ENCODE measurements around the gene CHI3L1.

DNA sequence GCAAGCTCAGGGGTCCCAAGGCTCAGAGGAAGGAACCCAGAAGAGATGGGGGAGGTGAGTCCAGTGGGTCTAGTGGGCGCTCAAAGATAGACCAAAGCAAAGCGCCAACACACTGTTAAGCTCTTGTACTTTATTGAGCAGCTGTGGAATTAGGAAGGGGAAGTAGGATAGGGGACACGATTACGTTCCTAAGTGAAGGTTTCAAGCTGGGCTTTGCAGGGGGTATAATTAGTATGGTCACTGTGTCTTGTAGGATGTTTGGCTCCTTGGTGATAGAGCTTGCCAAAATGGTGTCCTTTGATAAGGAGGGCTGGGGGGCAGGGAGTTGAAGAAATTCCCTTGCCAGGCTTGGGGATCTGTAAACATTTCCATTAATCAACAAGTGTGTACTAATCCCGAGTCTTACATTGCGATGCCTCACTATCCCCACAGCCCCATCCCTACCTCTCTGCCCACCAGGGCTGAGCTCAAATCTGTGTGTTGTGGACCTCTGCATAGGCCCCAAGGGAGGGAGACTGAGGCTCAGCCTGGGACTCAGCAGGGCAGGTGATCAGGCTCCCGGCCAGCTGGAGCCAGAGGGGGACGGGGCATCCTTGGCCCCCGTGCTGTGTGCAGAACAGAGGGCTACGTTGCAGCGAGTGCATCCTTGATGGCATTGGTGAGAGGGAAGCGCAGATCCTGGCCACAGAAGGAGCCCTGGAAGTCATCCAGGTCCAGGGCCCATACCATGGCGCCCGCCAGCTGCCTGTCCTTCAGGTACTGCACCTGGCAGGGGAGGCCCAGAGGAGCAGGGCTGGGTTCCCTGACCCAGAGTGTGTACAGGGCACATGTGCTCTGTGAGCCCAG lies 7.5 kb downstream of the CHI3L1 start:
- TF ChIP-seq, protein P1, sequence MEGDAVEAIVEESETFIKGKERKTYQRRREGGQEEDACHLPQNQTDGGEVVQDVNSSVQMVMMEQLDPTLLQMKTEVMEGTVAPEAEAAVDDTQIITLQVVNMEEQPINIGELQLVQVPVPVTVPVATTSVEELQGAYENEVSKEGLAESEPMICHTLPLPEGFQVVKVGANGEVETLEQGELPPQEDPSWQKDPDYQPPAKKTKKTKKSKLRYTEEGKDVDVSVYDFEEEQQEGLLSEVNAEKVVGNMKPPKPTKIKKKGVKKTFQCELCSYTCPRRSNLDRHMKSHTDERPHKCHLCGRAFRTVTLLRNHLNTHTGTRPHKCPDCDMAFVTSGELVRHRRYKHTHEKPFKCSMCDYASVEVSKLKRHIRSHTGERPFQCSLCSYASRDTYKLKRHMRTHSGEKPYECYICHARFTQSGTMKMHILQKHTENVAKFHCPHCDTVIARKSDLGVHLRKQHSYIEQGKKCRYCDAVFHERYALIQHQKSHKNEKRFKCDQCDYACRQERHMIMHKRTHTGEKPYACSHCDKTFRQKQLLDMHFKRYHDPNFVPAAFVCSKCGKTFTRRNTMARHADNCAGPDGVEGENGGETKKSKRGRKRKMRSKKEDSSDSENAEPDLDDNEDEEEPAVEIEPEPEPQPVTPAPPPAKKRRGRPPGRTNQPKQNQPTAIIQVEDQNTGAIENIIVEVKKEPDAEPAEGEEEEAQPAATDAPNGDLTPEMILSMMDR (IDR thresholded peaks at IDR 0.05), result no peak
- no peak for TF ChIP-seq POLR2A (IDR thresholded peaks at IDR 0.05)
